GM18499 (cell line): Measurements from ENCODE around the gene NOTCH3.

ENCODE experiments used
- ATAC-seq: cut with Tn5 transposase; IDR thresholded peaks from one replicate; pipeline ENCODE4 v1.9.1; 2021; ENCODE audit warnings: moderate number of reproducible peaks; ENCODE audit not compliant: insufficient read depth, unreplicated experiment

Gene NOTCH3

DNA sequence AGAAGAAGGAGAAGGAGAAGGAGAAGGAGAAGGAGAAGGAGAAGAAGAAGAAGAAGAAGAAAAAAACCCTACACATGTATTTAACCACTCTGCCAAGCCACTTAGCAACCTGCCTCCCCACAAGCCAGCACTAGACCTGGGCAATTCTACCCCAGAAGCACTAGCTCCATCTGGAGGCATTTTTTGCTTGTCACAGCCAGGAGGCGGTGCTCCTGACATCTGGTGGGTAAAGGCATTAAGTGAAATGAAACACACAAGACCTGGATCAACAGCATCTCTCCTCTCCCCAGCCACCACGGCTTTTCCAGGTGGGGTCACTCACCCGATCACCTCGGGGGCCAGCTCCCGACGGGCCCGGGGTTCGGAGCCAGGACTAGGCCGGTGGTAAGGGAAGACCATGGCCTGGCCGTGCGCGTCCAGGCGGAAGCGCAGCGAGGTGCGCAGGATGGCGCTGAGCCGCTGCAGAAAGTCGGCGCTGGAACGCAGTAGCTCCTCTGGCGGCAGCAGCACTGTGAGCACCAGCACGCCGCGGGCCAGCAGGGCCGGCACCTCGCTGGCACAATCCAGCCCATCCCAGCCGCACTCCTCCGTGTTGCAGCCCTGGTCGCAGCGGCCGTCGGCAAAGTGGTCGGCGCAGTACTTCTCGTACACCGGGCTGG is 26.9 kb downstream of the NOTCH3 start:
- ATAC-seq: no peak

DNA sequence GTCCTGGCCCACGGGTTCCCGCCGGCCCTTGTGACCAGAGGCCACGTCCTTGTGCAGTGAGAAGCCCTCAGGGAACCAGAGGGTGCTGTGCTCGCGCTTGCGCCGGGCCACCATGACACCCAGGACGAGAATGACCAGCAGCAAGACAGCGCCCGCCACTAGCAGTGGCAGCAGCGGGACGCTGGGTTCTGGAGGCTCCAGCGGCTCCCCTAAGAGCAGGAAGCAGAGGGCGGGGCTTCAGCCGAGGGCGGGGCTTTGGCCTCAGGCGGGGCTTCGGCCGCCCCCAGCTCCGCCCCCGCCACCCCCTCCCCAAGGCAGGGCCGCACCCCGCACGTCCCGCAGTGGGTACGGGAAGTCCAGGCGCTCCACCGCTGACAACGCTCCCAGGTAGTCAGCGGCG is 30.4 kb downstream of the NOTCH3 start:
- ATAC-seq: no peak

DNA sequence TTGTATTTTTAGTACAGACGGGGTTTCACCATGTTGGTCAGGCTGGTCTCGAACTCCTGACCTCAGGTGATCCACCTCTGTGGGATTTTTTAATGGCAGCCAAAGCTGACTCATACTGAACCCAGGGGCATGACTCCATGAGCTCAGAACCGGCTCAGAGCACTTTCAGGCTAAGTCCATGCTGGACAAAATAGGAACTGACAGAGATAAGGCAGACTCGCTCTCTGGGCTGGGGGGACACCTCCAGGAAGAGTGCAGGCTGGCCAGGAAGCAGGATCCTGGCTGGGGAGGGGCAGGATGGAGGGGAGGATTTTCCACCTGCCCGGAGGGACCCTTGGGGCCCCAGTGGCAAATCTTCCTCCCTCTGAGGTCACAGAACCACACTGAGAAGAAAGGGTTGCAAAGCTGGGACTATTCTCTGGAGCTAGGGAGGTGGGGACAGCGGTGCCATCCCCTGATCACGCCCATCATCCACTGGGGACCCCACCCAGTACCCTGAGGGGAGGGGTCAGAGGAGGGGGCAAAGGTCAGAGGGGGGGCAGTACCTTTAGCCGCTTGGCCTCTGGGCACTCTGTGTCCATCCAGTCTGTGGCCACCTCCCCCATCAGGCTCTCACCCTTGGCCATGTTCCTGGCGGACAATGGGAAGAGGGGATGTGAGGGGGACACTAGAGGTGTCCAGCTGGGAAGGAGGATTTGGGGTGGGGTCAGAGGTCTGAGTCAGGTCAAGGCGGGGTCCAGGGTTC is 31.1 kb downstream of the NOTCH3 start:
- ATAC-seq: no peak

DNA sequence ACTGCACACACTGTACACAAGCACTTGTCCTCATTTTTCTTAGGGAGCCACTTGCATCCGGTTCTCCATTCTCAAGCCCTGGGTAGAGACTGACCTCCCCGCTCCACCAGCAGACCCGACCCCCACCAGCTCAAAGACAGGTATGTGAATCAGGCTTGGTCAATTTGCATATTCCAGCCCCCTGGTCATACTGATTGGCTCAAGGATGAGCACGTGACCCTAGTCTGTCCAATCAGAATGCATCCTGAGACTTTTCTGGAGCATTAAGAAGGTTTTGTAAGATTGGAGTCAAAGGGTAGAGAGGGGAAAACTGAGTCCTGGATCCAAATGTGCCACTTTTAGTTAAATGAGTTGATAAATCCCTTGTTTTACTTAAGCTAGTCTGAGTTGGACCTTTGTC is 34.1 kb downstream of the NOTCH3 start:
- ATAC-seq: no peak

DNA sequence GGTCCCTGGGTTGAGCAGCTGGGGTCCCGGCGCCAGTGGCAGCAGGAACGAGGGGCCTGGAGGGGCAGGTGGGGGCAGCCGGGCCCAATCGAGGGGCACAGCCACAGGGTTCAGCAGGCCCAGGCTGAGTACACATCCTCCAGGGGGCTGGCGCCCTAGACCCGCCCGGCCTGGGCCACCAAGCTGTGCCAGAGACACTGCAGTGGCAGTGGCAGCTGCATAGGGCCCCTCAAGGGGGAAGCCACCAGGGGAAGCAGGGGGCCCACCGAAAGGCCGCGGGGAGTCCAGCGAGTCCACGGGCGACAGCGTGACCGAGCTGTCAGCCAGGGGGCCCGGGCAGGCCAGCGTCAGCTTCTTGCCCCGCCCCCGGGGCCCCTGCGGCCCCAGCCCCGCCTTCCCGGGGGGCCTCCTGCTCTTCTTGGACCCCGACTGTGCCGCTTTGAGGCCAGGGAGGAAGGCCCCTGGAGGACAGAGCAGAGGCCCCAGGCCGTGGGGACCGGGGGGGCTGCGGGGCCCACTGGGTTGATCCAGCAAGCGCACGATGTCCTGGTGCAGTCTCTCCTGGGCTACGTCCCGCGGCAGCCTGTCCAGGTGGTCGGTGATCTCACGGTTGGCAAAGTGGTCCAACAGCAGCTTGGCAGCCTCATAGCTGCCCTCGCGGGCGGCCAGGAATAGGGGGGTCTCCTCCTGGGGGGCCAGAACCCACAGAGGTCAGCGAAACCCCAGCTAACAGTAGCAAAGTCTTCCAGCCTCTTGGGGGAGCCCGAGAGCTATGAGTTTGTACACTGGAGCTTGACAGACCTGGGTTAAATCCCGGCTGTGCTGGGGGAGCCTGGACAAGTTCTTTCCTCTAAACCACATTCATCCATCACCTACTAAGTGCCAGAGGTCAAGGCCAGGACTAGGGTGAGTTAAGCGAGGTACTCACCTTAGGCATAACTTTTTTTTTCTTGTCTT is 39.5 kb downstream of the NOTCH3 start:
- no peak for ATAC-seq

DNA sequence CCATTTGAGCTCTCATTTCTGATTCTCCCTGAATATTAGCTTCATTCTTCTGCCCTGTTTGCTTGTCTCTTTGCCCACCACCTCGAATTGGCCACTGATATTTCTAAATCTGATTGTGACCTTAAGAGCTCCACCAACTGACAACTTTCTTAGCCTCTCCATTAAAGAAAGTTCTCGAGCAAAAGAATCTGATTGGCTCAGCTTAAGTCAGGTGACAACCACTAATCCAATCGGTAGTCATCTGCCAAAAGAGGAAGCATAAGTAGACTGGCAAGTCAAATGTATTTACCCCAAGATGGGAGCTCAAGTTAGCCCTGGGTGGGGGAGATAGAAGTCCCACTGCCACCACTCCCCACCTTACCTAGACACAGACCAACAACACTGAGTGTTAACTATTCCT is 41.5 kb downstream of the NOTCH3 start:
- no peak for ATAC-seq

DNA sequence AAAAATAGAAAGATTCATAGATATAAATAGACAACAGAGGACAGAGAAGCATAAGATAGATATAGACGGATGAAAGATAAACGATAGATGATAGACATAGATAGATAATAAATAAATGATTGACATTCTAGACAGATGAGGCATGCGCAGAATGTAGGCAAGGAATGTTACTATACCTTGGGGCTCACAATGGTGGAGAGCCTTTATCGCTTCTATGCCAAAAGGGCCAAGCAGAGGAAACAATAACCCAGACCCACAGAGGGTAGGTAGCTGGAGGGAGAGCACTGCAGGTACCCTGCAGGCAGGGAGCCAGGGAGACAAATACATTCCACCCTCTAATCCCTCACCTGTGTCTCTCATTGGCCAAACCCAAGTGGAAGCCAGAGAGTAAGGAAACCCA is 44.4 kb downstream of the NOTCH3 start:
- ATAC-seq: no peak

DNA sequence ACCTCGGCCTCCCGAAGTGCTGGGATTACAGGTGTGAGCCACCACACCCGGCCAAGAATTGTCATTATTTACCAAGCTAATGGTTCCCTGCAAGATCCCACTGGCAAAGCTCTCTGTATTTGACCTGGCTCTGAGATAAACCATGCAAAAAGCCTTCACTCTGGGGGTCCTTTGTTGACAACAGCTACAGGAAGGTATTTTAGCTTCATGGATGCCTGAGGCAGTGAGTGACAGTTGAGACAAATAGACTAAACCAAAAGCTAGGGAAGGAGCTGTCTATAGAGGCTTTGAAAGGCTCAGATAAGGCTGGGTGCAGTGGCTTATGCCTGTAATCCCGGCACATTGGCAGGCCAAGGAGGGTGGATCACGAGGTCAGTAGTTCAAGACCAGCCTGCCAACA is 45.5 kb downstream of the NOTCH3 start:
- ATAC-seq: no peak

DNA sequence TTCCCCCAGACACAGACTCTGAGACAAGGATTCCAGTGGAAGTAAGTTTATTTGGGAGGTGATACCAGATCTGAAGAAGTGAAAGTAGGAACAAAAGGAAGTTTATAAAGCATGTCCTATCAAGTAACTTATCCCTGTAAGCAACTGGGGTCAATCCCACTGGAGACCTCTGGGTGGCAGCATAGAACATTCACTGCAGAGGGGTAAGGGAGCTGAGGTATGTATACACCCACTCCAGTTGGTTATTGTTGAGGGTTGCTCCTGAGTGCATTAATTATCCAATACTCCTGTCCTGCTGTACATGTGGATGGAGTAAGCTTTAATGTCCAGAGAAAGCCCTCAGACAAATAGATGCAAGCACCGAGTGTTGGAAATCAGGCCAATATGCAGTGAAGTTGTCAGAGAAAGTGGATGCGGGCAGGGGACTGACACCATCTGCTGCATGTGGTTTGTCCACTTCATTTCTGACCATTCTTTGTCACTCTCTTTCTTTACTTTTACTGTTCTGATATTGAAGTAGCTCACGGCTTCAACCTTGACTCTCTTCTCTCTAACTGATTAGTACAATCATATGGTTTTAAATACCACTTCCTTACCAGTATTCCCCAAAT is 46.7 kb downstream of the NOTCH3 start:
- no peak for ATAC-seq

DNA sequence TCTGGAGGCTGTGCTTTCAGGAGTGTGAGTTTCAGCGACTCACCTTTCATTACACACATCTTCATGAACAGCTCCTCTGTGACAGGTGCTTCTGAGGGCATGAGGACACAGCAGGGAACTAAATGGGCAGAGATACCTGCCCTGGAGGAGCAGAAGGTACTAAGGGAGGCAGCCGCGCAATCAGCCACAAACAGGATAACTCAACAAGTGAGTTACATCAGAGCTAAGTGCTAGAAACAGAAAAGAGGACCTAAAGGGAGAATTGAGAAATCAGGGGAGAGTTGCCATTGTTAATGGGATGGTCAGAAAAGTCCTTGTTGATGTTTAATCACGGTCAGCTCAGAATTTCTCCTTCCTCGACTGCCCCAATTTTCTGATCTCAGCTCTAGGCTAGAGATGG is 51.1 kb downstream of the NOTCH3 start:
- ATAC-seq: no peak

DNA sequence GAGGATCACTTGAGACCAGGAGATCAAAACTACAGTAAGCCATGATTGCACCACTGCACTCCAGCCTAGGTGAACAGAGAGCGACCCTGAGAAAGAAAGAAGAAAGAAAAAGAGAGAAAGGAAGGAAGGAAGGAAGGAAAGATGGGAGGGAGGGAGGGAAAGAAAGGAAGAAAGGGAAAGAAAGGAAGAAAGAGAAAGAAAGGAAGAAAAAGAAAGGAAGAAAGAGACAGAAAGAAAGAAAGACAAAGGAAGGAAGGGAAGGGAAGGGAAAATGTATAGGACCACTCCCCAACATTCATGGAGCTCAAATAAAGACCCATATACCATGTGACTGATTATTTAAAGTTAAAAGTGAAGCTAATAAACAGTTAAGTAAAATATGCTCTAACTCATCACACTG is 53.7 kb downstream of the NOTCH3 start:
- ATAC-seq: no peak

DNA sequence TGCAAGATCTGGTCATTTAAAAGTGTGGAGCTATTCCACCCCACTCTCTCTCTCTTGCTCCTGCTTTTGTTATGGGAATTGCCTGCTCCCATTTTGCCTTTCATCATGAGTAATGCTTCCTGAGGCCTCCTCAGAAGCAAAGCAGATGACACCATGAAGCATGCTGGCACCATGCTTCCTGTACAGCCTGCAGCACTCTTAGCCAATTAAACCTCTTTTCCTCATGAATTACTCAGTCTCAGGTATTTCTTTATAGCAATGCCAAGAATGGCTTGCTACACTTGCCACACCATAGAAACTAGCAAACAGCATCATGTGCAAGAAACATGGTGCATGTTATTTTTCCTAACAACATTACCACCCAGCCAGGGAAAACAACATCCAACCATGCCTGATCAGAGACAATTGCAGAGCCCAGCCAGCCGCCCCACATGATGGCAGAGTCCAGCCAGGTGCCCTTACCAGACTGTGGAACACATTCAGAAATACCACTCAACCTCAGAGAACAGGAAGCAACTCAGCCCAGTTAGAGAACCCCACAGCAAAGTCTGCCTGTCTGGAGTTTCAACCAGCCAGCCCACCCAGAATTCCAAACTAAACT is 56.6 kb downstream of the NOTCH3 start:
- no peak for ATAC-seq

DNA sequence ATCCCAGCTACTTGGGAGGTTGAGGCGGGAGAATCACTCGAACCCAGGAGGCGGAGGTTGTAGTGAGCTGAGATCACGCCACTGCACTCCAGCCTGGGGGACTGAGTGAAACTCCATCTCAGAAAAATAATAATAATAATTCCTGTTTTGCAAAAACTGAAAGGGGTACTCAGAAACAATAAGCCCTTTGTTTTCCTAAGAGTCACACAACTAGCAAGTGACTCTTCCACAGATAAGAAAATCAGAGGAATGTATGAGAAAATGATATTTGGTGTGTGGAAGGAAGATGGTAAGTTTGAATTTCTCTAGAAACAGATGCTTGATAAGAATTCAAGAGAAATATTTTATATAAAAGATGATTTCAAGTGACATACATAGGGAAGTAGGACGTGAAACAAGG is 58.5 kb downstream of the NOTCH3 start:
- no peak for ATAC-seq

DNA sequence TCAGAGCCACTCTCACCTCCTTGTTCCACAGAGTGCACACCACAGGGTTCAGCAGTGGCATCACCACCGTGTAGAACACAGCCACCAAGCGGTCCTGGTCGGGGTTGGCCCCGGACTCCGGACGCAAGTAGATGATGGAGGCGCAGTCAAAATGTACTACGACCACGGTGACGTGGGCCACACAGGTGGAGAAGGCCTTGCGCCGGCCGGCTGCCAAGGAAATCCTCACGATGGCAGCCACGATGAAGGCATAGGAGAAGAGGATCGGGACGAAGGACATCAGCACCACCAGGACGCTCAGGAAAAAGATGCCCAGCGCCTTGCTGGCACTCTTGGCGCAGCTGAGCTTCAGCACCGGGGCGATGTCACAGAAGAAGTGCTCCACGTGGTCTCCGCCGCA is 59.7 kb downstream of the NOTCH3 start:
- no peak for ATAC-seq

DNA sequence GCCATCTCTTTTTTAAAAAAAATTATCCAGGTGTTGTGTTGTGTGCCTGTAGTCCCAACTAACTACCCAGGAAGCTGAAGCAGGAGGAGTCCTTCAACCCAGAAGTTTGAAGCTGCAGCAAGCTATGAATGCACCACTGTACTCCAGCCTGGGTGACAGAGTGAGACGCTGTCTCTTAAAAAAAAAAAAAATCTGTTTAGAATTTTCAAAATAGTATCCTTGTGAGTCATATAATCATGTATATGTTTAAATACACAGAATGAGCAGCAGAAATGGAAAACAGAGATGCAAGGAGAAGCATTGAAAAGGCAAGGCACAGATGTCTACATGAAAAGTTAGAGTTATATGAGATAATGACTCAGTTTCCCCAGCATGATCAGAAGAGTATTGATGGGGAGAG is 62.4 kb downstream of the NOTCH3 start:
- ATAC-seq: no peak

DNA sequence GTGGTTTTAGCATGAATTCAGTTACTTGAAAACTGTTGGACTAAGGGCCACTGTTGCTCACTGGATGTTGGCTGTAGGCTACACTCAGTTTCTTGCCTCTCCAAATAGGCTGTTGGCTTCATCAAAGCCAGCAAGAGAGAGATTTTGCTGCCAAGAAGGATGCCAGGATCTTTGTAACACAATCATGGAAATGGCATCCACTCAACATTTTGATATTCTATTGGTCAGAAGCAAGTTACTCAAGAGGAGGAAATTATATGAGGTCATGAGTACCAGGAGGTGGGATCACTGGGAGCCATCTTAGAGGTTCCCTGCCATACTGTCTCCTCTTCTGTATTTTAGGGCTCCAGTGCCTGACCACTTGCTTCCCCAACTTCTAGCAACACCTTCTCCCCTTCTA is 63.0 kb downstream of the NOTCH3 start:
- no peak for ATAC-seq

DNA sequence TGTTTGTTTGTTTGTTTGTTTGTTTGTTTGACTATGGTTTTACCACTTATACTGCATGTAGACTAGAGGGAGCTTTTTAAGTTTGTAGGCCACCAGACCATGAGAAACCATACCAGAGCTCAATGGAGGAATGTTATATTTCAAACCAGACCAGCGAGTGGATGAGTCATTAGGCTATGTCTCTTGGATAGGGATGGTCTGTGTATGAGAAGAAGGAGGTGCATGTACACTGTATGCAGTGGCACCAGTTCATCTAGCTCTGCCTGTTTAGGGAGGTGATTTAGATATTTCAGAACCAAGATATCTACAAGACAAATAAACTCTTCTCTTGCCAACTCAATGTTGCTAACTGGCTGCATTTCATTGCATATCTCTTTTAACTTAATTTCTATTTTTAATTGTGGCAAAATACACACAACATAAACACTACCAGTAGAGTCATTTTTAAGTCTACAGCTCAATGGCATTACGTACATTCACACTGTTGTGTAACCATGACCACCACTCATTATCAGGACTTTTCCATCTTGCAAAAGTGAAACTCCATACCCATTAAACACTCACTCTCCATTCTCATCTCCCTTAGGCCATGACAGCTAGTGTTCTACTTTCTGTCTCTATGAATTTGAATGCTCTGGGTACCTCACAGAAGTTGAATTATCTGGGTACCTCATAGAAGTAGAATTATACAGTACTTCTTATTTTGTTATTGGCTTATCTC is 64.4 kb downstream of the NOTCH3 start:
- ATAC-seq: no peak

DNA sequence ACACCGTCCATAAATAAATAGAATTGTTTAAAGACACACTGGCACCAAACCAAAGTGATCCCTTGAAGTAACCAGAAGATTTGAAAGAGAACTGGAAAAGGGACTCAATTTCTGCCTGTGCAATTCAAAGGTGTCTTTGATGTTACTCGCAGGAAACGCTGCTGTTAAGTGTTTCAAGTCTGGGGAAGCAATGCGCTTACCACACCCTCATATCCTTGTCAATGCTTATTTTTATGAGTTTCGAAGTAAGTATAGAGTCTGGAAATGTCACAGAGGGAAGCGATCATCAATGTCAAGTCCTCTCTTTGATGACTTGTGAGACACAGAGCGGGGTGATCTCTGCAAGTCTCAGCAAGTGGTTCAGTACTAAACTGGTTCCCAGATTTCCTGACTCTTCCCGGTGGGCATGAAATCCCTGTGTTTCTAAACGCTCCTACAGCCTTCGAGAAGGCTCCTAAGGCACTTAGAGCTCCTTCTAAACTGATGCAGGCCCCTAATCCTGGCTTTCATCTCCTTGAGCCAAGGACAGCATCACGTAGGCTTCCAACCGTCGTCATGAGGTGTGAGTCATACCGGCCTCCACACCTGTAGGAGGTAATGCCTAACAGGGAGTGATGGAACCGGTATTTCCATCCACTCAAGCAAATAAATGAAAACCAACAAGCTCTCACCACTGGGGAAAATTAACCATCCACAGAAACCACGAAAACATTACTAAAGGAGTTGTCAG is 70.8 kb downstream of the NOTCH3 start:
- no peak for ATAC-seq

DNA sequence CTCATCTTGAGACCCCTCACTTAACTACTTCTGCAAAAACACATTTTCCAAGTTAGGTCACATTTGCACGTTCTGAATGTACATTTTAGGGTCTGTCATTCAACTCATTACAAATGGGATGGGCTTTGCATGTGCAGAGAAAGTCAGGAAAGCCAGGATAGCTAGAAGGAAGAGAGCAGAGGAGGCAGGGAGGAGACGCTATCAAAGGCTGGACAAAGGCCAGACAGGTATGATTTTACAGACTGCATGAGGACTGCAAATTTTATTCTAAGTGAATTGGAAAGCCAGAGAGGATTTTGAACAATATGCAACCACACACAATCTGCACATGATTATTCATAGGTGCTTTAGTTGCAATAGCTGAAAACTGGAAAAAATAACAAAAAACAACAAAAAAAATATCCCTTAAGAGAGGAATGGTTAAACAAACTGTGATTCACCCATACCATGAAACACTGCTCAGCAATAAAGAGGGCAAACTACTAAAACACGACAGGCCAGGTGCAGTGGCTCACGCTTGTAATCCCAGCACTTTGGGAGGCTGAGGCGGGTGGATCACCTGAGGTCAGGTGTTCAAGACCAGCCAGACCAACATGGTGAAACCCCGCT is 72.5 kb downstream of the NOTCH3 start:
- no peak for ATAC-seq
